Sigmoid colon (tissue), 7 donors: Measurements from ENCODE around the gene ADK. TPM values are rescaled to one million over a fixed set of nuclear protein-coding genes. Genes with fewer than 3 reads are reported as not detected.
A peak's percentile ranks its signal among the peaks of the same experiment; 100 is the strongest.

Experiments used
- DNase-seq: peaks from one replicate; pipeline ENCODE4 v3.0.0-alpha.2; 2019
- H3K27ac ChIP-seq, 4 donors: fragments of 200-600 bp; sonication (generic); one replicate each; pipeline ENCODE4 v1.5.1; 2016 to 2019; ENCODE audit warnings: mild to moderate bottlenecking in 1 of 4
- H3K27me3 ChIP-seq, 3 donors: fragments of 200-600 bp; sonication (generic); one replicate each; pipeline ENCODE4 v1.5.1; 2019; ENCODE audit warnings: mild to moderate bottlenecking in 1 of 3
- H3K36me3 ChIP-seq, 4 donors: fragments of 200-600 bp; sonication (generic); one replicate each; pipeline ENCODE4 v1.5.1; 2016 to 2019
- H3K4me1 ChIP-seq, 4 donors: fragments of 200-600 bp; sonication (generic); one replicate each; pipeline ENCODE4 v1.5.1; 2017 to 2019
- H3K4me3 ChIP-seq, 4 donors: fragments of 200-600 bp; sonication (generic); one replicate each; pipeline ENCODE4 v1.5.1; 2017 to 2019; ENCODE audit warnings: mild to moderate bottlenecking in 2 of 4, moderate library complexity in 1 of 4
- H3K9me3 ChIP-seq, 4 donors: fragments of 200-600 bp in 3 of 4; sonication (generic) in 3 of 4; one replicate each; pipeline versions ENCODE4 v1.5.1 to v1.6.1; 2013 to 2019
- EP300 ChIP-seq, 4 donors: sonication (generic); formaldehyde crosslinking; IDR thresholded peaks; one replicate each; pipeline ENCODE4 v1.6.1; 2017; ENCODE audit warnings: antibody characterized with exemption in 4 of 4
- POLR2A ChIP-seq, 2 donors: fragments of 450-650 bp; IDR thresholded peaks; one replicate each; pipeline ENCODE4 v1.6.1; 2016; ENCODE audit warnings: antibody characterized with exemption in 2 of 2, mild to moderate bottlenecking in 2 of 2, moderate library complexity in 2 of 2
- POLR2AphosphoS5 ChIP-seq, 4 donors: sonication (generic); formaldehyde crosslinking; IDR thresholded peaks; one replicate each; pipeline ENCODE4 v1.6.1; 2017; ENCODE audit warnings: antibody characterized with exemption in 4 of 4
- WGBS, 2 donors: extraction: QIAGEN DNeasy Blood & Tissue Kit; methylation state at CpG; one replicate each; pipeline ENCODE4 v1.1.7; 2013; 5-methylcytosine and 5-hydroxymethylcytosine counted together
- intact Hi-C: fragments of 100-400 bp; cut with DNase I; formaldehyde crosslinking; loops from one replicate; pipeline ENCODE4 v1.15.1; 2023
- polyA plus RNA-seq, 3 donors: library from polyadenylated mRNA; stranded (reverse); fragments of 200-250 nt; gene quantifications; one replicate each; pipeline ENCODE4 v1.2.3, GENCODE V29; 2013
- total RNA-seq, 4 donors: library from RNA; depleted of rRNA; stranded (reverse); fragments of >200 nt; gene quantifications; one replicate each; pipeline ENCODE4 v1.1.0, GENCODE V29; 2016
- TF ChIP-seq, protein P1 (sequence below), 4 experiments: fragments of 450-650 bp in 3 of 4; fragments of 200-600 bp in 1 of 4; IDR thresholded peaks; one replicate each; pipeline ENCODE4 v1.5.1; 2016 to 2019; ENCODE audit warnings: antibody characterized with exemption in 4 of 4, mild to moderate bottlenecking in 3 of 4, moderate library complexity in 2 of 4
- donor health status: healthy with polysubstance abuse.
- donor health status: Bipolar disorder and iron deficiency.
- donor health status: healthy.

ADK gene
- total RNA-seq (10 to 100 TPM; 15.2 to 31.3 (median 26.0) TPM), polyA plus RNA-seq (10 to 100 TPM; 19.0 to 28.2 (median 22.3) TPM)

DNA sequence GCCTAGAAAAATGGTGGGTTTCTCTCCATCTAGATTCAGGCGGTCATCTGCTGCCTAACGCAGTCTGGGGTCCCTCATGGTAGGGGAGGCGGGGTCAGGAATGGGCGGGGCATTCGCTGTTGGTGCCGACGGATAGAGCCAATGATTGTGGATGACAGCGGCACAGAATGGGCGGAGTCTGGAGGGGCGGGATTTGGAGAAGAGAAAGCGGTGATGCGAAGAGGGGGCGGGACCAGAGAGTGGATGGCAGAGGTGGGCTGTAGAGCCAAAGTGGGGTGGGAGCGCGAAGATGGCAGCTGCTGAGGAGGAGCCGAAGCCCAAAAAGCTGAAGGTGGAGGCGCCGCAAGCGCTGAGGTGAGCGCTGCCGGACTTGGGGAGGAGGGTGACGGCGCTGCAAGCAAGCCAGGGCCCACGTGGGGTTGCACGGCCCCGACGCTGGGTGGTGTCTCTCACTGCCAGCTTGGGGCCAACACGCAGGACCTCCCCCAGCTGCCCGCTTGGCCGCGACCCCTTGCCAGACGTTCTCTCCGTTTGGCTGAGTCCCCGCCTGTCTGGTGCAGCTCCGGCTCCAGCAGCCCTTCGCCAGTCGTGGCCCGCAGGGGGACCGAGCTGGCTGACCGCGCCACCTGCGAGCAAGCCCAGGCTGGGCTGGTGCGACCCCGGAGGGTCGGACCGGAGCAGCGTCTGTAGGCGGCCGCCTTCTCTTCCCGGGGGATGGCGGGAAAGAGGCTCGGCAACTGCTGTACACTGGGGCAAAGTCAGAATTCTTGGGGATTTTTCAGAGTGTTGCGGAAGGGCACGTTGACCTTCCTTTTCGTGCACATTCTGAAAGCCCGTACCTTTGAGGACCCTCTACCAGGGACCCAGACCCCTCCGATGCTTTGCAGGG is at the start of gene ADK:
ADK (plus strand) TSS at position 232 of the 889 bp plus-strand sequence; CDS start at position 290, 58 bp downstream.
- intact Hi-C loops = loop anchor here (5.0 kb wide), 1 partner anchor 676 kb away; the partner anchor contains the start of gene KAT6B
- H3K9me3 ChIP-seq = no peaks in the 10 kb centered on the region
- WGBS, 2 donors = 0 to 1% methylated on average over 57 of the region's 57 CpGs

GRCh38 chr10:74103560-74104258 is 47.3 kb upstream of the ADK start:
- 87 to 95% methylated on average over 11 of the region's 11 CpGs for WGBS, 2 donors
- intact Hi-C loops = no loop called here
- no peaks in the 10 kb centered on the region for H3K27me3 ChIP-seq

More for the DNA sequence above, at the start of gene ADK:
- H3K4me3 ChIP-seq = peak within 1 kb of the TSS; percentile 74 to 85 (median 84)
- peak; percentile 56 to 72 for TF ChIP-seq POLR2A (IDR thresholded peaks at IDR 0.05)
- TF ChIP-seq, protein P1, sequence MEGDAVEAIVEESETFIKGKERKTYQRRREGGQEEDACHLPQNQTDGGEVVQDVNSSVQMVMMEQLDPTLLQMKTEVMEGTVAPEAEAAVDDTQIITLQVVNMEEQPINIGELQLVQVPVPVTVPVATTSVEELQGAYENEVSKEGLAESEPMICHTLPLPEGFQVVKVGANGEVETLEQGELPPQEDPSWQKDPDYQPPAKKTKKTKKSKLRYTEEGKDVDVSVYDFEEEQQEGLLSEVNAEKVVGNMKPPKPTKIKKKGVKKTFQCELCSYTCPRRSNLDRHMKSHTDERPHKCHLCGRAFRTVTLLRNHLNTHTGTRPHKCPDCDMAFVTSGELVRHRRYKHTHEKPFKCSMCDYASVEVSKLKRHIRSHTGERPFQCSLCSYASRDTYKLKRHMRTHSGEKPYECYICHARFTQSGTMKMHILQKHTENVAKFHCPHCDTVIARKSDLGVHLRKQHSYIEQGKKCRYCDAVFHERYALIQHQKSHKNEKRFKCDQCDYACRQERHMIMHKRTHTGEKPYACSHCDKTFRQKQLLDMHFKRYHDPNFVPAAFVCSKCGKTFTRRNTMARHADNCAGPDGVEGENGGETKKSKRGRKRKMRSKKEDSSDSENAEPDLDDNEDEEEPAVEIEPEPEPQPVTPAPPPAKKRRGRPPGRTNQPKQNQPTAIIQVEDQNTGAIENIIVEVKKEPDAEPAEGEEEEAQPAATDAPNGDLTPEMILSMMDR (IDR thresholded peaks at IDR 0.05) = peak in 1 of 4 experiments; percentile 16
- peak; percentile 70 to 92 (median 84) for TF ChIP-seq POLR2AphosphoS5 (IDR thresholded peaks at IDR 0.05)
- TF ChIP-seq EP300 (IDR thresholded peaks at IDR 0.05) = no peak
- peaks cover 0 to 6% (median 0%) of the 10 kb centered on the region in 4 donors for H3K36me3 ChIP-seq
- peaks cover 0 to 66% (median 49%) of the 10 kb centered on the region in 4 donors for H3K4me1 ChIP-seq
- H3K27me3 ChIP-seq = no peaks in the 10 kb centered on the region
- H3K27ac ChIP-seq = peak within 1 kb of the TSS; percentile 85 to 92 (median 88)
- DNase-seq = peak; percentile 99

DNA sequence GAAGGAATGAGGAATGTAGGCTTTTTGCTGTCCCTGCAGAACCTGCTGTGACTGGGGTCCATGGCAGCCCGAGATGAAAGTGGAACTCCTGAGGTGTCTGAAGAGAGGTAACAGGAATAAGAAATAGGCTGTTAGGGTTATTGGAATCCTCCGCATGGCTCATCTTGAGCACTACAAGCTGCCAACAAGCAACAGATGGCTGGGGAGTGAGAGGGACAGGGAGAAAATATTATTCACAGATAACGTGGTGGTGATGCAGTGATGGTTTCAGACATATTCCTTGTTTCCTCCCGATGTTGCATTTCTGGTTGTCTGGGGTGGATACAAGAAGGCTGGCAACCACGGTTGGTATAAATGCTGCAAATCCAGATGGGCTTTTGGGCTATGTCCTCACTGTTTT is 46.5 kb upstream of the ADK start:
- WGBS, 2 donors = 93 to 96% methylated on average over 5 of the region's 5 CpGs
- no peak overlapping the region for H3K27ac ChIP-seq
- H3K27me3 ChIP-seq = no peaks in the 10 kb centered on the region
- H3K4me3 ChIP-seq = no peak overlapping the region
- TF ChIP-seq POLR2A (IDR thresholded peaks at IDR 0.05) = no peak
- TF ChIP-seq EP300 (IDR thresholded peaks at IDR 0.05) = no peak
- TF ChIP-seq, protein P1 (IDR thresholded peaks at IDR 0.05) = no peak
- no peak for TF ChIP-seq POLR2AphosphoS5 (IDR thresholded peaks at IDR 0.05)
- H3K4me1 ChIP-seq = no peaks in the 10 kb centered on the region
- no peak for DNase-seq
- intact Hi-C loops = no loop called here
- no peaks in the 10 kb centered on the region for H3K9me3 ChIP-seq
- H3K36me3 ChIP-seq = peaks cover 22 to 99% (median 76%) of the 10 kb centered on the region in 4 donors

More at GRCh38 chr10:74103560-74104258, 47.3 kb upstream of the ADK start:
- H3K9me3 ChIP-seq = no peaks in the 10 kb centered on the region
- H3K27ac ChIP-seq = no peak overlapping the region
- no peak overlapping the region for H3K4me3 ChIP-seq
- TF ChIP-seq POLR2A (IDR thresholded peaks at IDR 0.05) (no peak), POLR2AphosphoS5 (IDR thresholded peaks at IDR 0.05) (no peak), EP300 (IDR thresholded peaks at IDR 0.05) (no peak)
- TF ChIP-seq, protein P1 (IDR thresholded peaks at IDR 0.05) = no peak
- no peaks in the 10 kb centered on the region for H3K4me1 ChIP-seq
- peaks cover 15 to 99% (median 78%) of the 10 kb centered on the region in 4 donors for H3K36me3 ChIP-seq
- no peak for DNase-seq

DNA sequence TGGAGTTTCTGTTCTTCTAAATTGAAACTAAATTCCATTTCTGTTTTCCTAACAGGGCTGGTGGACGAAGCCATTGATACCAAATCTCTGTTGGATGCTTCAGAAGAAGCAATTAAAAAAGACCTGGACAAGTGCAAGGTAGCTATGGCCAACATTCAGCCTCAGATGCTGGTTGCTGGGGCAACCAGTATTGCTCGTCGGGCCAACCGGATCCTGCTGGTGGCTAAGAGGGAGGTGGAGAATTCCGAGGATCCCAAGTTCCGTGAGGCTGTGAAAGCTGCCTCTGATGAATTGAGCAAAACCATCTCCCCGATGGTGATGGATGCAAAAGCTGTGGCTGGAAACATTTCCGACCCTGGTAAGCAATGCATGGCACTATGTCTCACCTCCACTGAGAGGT is 46.0 kb upstream of the ADK start:
- Histone ChIP-seq H3K4me1 (no peaks in the 10 kb centered on the region), H3K27ac (no peak overlapping the region), H3K9me3 (no peaks in the 10 kb centered on the region), H3K4me3 (no peak overlapping the region), H3K27me3 (no peaks in the 10 kb centered on the region), H3K36me3 (peaks cover 19 to 99% (median 73%) of the 10 kb centered on the region in 4 donors)
- intact Hi-C loops = no loop called here
- DNase-seq = no peak
- TF ChIP-seq POLR2AphosphoS5 (IDR thresholded peaks at IDR 0.05) (no peak), EP300 (IDR thresholded peaks at IDR 0.05) (no peak), POLR2A (IDR thresholded peaks at IDR 0.05) (no peak)
- 90 to 96% methylated on average over 8 of the region's 8 CpGs for WGBS, 2 donors
